ENCODE results near the gene ARAP2.

DNA sequence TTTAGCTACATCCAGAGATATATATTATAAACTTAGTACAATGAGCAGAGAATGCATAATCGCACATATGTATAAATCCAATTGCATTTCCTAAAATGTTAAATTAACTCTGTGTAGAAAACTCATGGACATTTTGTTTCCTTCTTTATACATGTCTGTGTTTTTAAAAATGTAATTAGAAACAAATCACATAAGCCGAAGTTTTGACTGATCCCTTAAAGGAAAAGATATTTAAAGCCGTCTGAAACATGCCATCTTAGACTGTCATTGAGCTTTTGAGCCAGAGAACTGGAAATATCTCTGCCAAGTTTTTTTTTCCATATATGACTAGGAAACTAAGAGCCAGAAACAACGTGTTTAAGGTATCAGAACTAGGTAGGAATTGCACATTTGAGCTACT is 107.0 kb downstream of the ARAP2 start:
- TF ChIP-seq, protein P1, sequence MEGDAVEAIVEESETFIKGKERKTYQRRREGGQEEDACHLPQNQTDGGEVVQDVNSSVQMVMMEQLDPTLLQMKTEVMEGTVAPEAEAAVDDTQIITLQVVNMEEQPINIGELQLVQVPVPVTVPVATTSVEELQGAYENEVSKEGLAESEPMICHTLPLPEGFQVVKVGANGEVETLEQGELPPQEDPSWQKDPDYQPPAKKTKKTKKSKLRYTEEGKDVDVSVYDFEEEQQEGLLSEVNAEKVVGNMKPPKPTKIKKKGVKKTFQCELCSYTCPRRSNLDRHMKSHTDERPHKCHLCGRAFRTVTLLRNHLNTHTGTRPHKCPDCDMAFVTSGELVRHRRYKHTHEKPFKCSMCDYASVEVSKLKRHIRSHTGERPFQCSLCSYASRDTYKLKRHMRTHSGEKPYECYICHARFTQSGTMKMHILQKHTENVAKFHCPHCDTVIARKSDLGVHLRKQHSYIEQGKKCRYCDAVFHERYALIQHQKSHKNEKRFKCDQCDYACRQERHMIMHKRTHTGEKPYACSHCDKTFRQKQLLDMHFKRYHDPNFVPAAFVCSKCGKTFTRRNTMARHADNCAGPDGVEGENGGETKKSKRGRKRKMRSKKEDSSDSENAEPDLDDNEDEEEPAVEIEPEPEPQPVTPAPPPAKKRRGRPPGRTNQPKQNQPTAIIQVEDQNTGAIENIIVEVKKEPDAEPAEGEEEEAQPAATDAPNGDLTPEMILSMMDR (IDR thresholded peaks at IDR 0.05; ENCODE audit: low read depth, low read length) = no peak
- no peak for TF ChIP-seq EZH2phosphoT487 (IDR thresholded peaks at IDR 0.05; ENCODE audit: low read depth)
